Activated CD8-positive, alpha-beta memory T cell treated with anti-CD3 and anti-CD28 coated beads, Interleukin-2, amount 50 U/mL, for 24 hours (primary cell): ENCODE data around the gene HSD11B1L.

ENCODE experiments used
- DNase-seq: peaks from one replicate; pipeline ENCODE4 v3.0.0-alpha.2; 2020; ENCODE audit errors: extremely low read depth

HSD11B1L gene

GRCh38 chr19:5680437-5681368, at the start of gene HSD11B1L, which contains the start of gene MICOS13:
HSD11B1L (plus strand) TSS chr19:5681027; CDS start chr19:5684833, 3,806 bp downstream.
MICOS13 (minus strand) TSS chr19:5680516; CDS start chr19:5680486, 30 bp downstream.
- DNase-seq: peak; percentile 94

GRCh38 chr19:5631567-5632240, 49.1 kb upstream of the HSD11B1L start:
- no peak for DNase-seq

GRCh38 chr19:5632241-5632612, 48.6 kb upstream of the HSD11B1L start:
- no peak for DNase-seq

- DNase-seq: no peak
Measured at GRCh38 chr19:5632657-5633056, 48.2 kb upstream of the HSD11B1L start.

GRCh38 chr19:5635427-5635826, 45.4 kb upstream of the HSD11B1L start:
- no peak for DNase-seq

GRCh38 chr19:5637971-5638370, 42.9 kb upstream of the HSD11B1L start:
- no peak for DNase-seq

GRCh38 chr19:5641171-5641570, 39.7 kb upstream of the HSD11B1L start:
- DNase-seq: no peak

- no peak for DNase-seq
Measured at GRCh38 chr19:5642204-5642603, 38.6 kb upstream of the HSD11B1L start.

- DNase-seq: no peak
Measured at GRCh38 chr19:5643060-5643459, 37.8 kb upstream of the HSD11B1L start.

- no peak for DNase-seq
Measured at GRCh38 chr19:5644037-5644436, 36.8 kb upstream of the HSD11B1L start.

- no peak for DNase-seq
Measured at GRCh38 chr19:5645409-5645808, 35.4 kb upstream of the HSD11B1L start.

- DNase-seq: no peak
Measured at GRCh38 chr19:5646703-5647102, 34.1 kb upstream of the HSD11B1L start.

- no peak for DNase-seq
Measured at GRCh38 chr19:5648464-5648863, 32.4 kb upstream of the HSD11B1L start.

- no peak for DNase-seq
Measured at GRCh38 chr19:5651361-5651760, 29.5 kb upstream of the HSD11B1L start.

GRCh38 chr19:5652261-5652660, 28.6 kb upstream of the HSD11B1L start:
- DNase-seq: no peak

- no peak for DNase-seq
Measured at GRCh38 chr19:5654931-5655330, 25.9 kb upstream of the HSD11B1L start.

GRCh38 chr19:5655412-5655811, 25.4 kb upstream of the HSD11B1L start:
- DNase-seq: no peak

GRCh38 chr19:5661483-5661882, 19.3 kb upstream of the HSD11B1L start:
- no peak for DNase-seq

GRCh38 chr19:5663904-5664303, 16.9 kb upstream of the HSD11B1L start:
- DNase-seq: no peak

- no peak for DNase-seq
Measured at GRCh38 chr19:5664515-5664914, 16.3 kb upstream of the HSD11B1L start.

- DNase-seq: no peak
Measured at GRCh38 chr19:5665781-5666513, 14.9 kb upstream of the HSD11B1L start.

- no peak for DNase-seq
Measured at GRCh38 chr19:5666921-5667610, 13.8 kb upstream of the HSD11B1L start.
